Measurements from ENCODE around the gene SPPL3.
"Not testable (repeated sequence)": the region's sequence is repeated elsewhere in the genome, so short reads cannot be mapped to it uniquely, and the experiment has no call there.

Gene SPPL3

GRCh38 chr12:120839503-120839902 lies 64.7 kb downstream of the SPPL3 start:
- no peak for DNase-seq

DNA sequence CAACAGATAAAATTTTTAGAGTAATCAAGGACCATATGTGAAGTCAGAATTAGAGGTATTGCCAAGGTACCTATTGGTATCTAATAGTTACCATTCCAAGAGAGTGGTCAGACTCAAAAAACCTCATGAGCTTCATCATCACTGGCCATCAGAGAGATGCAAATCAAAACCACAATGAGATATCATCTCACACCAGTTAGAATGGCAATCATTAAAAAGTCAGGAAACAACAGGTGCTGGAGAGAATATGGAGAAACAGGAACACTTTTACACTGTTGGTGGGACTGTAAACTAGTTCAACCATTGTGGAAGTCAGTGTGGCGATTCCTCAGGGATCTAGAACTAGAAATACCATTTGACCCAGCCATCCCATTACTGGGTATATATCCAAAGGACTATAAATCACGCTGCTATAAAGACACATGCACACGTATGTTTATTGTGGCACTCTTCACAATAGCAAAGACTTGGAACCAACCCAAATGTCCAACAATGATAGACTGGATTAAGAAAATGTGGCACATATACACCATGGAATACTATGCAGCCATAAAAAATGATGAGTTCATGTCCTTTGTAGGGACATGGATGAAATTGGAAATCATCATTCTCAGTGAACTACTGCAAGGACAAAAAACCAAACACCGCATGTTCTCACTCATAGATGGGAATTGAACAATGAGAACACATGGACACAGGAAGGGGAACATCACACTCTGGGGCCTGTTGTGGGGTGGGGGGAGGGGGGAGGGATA lies 65.4 kb downstream of the SPPL3 start:
- DNase-seq = not testable (repeated sequence)

GRCh38 chr12:120836114-120836684 lies 68.0 kb downstream of the SPPL3 start:
- no peak for DNase-seq

DNA sequence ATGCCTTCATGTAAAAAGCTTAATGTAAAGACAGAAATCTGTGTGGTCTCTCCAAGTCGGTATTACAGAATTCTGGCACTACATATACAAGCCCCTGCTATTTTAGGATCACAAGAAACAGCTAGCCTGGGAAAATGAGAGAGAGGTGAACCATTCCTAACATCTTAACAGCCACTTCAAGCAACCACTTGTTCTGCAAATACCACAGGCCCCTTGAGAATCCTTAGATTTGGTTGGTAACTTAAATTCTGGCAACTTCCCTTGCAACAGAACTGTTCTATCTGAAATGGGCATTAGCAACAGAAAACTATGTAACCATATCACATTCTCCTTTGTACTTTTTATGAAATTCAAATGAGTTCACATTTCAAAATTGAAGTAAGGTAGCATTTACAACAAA lies 68.5 kb downstream of the SPPL3 start:
- DNase-seq = peak; percentile 21

- DNase-seq = no peak
Observed at GRCh38 chr12:120835304-120835612, 68.9 kb downstream of the SPPL3 start.

DNA sequence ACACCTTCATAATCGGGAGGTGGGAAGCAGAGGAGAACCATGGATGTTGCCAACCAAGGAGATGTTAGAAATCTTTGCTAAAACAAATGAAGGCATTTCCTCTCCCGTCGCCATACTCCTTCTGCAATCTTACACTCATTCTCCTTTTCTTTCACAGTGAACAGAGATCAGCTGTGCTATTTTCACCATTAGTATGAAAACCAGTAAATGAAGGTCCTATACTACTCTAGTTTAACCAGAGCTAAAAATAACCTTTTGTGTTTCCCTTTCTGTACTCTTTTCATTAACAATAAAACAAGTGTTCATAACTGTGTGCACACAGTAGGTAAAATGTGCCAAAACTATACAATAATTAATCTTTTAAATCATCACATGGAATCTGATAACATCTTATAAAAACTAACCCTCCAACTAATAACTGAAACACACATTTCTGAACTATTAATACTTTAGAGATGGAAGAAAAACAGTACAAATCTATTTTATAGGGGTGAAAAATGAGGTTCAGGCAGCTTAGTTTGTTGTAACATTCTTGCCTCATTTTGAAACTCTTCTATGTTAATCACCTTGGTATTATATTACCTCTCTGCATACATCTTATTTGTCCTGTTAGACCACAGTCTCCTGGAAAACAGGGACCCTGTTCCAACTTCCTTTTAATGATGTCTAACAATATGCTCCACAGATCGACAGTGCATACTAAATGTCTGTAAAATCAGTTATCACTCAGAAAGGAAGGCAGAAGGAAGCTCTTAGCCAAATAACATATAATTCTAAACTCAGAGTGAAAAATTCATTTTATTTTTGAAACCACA lies 69.5 kb downstream of the SPPL3 start:
- DNase-seq = no peak

- no peak for DNase-seq
Observed at GRCh38 chr12:120833849-120834248, 70.3 kb downstream of the SPPL3 start.

DNA sequence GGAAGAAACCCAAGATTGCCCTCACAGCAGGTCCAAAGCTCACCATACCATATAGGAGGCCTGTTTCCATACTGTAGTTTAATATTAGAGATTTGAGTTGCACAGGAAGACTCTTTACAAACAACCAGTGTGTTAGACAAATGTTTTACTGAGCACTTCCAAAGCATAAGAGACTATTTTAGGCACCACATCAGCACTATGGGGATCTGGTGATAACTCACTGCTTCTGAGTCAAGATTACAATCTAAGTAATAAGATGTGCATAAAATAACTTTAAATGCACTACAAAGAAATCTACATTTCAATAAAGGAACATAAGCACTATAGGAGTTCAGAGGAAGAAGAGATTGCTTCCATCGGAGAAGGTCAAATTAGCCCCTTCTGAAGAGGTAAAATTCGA lies 71.4 kb downstream of the SPPL3 start:
- no peak for DNase-seq

DNA sequence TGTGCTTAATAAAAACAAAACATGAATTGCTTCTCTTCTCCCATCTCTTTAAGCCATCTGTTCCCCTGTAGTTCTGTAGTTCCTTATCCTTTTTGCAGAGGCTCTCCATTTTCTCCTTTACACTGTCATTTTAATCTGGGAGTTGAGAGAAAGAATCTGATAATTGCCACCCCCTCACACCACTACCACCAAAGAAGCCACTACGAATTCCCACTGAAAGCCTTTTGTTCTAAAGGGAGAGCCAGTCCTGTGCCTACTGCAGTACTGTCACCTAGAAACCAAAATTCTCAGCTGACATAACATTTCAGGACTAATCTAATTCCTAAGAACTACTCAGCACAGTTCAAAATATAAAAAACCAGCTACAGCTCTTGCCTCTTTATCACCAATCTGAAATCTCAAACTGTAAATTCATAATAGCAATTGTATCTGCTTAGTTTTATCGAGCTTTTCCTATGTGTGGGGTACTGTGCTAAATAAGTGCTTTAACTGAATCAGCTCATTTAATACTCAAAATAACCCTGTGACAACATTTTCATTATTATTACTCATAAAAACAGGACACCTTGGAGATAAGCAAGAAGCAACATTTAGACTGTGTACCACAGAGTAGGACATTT lies 72.4 kb downstream of the SPPL3 start:
- DNase-seq = no peak

GRCh38 chr12:120830966-120831365 lies 73.2 kb downstream of the SPPL3 start:
- DNase-seq = no peak

GRCh38 chr12:120830052-120830940 lies 73.9 kb downstream of the SPPL3 start:
- no peak for DNase-seq

DNA sequence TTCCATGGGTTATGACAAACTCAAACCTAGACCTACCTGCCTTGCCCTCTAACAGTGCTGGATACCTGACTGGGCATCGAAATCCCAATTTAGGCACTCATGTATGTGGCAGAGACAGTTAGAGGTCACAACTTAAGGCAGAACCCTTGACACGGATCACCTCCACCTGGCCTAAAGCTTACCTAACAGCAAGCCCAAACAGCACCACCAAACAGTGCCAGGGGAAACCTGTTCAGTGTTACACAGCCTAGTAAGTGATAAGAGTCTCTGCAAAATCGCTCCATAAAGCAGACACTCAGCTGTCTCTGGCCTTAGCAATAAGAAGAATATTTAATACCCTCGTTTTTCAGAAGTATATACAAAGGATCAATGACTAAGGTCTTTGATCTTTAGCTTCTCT lies 77.8 kb downstream of the SPPL3 start:
- DNase-seq = no peak

DNA sequence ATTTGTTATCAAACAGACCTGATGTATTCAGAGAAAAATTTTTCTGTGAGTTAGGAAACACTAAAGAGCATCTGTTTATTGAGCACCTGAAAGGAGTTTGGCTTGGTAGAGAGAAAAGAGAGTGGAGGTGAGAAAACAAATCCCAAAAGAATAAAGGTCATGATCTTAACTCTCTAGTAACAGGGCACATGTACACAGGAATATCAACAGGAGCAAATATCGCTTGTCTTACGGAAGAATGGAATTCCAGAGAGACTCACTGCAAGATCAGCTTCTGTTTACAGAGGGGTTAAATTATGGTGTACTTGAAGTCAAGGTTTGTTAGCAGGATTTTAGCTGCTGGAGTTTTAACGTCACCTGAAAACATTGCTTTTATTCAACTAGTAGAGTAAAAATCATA lies 78.8 kb downstream of the SPPL3 start:
- DNase-seq = no peak

DNA sequence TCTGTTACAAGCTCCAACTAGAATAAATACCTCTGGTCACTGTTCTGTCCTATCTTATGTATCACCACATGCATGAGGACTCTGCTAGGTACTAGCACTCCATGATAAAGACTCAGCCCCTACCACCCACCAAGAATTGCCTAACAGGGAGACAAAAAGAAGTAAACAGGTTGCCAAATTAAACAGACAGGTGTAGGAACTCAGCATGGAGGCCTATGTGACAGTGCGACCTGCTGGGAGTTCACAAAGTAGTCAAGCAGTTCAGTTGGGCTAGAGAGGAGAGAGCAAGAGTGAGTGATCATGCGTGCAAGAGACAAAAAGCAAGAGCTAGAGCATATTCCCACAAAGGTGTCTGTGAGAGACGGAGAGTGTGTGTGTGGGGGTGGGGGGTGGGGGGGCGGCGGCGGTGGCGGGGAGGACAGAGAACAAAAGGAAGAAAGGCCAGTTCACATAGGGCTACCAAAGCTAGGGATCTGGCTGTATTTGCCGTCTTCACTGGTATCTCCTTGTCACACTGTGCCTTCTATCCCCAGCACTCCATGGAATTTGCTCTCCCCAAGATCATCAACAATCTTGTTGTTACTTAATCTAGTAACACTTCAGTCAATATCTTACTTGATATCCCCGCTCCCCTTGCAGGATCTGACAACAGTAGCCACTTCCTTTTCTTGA lies 81.2 kb downstream of the SPPL3 start:
- DNase-seq = peak; percentile 64

GRCh38 chr12:120821878-120822277 lies 82.3 kb downstream of the SPPL3 start:
- DNase-seq = no peak

DNA sequence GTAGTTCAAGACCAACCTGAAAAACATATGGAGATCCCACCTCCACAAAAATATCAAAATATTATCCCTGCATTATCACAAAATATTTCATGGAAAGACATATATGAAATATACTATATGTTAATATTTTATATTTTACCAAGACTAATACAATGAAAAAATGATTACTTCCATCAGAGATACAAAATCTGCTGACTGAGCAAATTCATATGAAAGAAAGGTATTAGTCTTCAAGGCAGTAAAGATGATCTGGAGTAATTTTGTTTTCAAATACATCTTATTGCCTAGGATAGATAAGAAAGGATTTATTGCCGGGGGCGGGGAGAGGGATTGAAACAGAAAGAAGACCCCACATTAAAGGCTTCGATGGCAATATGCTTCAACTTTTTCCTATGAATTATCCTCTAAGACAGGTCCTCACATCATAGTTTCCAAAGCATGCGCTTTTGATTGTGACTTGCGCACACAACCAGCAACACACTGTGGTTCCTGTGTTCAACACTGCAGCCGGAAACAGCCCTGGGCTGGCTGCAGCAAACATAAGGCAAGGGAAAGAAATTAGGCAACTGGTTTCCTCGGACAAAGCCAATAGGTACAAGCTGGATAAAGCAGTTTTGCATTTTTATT lies 83.2 kb downstream of the SPPL3 start:
- no peak for DNase-seq

- DNase-seq = no peak
Observed at GRCh38 chr12:120818416-120818815, 85.7 kb downstream of the SPPL3 start.

GRCh38 chr12:120817559-120818330 lies 86.4 kb downstream of the SPPL3 start:
- DNase-seq = no peak

DNA sequence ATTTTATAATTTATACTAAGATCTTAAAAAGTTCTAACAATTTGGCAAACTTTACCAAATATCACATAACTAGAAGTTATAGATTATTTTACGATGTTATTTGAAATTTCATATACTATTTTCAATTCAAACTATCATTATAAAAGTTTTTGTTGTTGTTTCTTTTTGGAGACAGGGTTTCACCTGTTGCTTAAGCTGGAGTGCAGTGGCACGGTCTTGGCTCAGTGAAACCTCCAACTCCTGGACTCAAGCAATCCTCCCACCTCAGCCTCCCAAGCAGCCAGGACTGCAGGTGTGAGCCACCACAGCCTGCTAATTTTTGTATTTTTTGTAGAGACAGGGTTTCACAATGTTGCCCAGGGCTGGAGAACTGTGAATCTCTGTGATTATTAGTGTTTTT lies 87.8 kb downstream of the SPPL3 start:
- DNase-seq = no peak

- DNase-seq = no peak
Observed at GRCh38 chr12:120814903-120815429, 89.2 kb downstream of the SPPL3 start.
